LNCAP (cell line): ENCODE measurements around the gene SLC36A3.

ENCODE experiments used
- TF ChIP-seq, protein P1 (sequence below): fragments of 450-650 bp; IDR thresholded peaks from 2 replicates; pipeline ENCODE4 v1.5.1; 2017; ENCODE audit warnings: mild to moderate bottlenecking

The SLC36A3 gene

DNA sequence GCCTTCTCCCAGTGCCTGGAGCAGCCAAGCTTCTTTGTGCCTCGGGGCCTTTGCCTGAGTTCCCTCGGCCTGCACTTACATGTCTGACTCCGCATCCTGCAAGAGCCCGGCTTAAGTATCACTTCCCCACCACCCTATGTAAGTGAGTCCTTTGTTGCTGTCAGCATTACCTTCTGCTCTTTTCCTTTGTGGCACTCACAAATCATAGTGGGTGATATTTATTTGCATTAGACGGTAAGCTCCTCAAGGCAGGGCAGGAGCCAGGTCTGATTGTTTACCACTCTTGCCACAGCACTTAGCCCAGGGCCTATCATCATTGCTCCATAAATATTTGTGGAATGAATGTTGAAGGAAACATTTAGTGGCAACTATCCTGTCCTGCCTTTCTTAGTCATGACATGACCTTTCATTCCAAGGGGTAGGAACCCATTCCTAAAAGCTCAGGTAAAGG lies 45.8 kb downstream of the SLC36A3 start:
- TF ChIP-seq, protein P1, sequence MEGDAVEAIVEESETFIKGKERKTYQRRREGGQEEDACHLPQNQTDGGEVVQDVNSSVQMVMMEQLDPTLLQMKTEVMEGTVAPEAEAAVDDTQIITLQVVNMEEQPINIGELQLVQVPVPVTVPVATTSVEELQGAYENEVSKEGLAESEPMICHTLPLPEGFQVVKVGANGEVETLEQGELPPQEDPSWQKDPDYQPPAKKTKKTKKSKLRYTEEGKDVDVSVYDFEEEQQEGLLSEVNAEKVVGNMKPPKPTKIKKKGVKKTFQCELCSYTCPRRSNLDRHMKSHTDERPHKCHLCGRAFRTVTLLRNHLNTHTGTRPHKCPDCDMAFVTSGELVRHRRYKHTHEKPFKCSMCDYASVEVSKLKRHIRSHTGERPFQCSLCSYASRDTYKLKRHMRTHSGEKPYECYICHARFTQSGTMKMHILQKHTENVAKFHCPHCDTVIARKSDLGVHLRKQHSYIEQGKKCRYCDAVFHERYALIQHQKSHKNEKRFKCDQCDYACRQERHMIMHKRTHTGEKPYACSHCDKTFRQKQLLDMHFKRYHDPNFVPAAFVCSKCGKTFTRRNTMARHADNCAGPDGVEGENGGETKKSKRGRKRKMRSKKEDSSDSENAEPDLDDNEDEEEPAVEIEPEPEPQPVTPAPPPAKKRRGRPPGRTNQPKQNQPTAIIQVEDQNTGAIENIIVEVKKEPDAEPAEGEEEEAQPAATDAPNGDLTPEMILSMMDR: no peak

- TF ChIP-seq, protein P1: no peak
Observed at GRCh38 chr5:151255621-151256286, 47.8 kb downstream of the SLC36A3 start.

DNA sequence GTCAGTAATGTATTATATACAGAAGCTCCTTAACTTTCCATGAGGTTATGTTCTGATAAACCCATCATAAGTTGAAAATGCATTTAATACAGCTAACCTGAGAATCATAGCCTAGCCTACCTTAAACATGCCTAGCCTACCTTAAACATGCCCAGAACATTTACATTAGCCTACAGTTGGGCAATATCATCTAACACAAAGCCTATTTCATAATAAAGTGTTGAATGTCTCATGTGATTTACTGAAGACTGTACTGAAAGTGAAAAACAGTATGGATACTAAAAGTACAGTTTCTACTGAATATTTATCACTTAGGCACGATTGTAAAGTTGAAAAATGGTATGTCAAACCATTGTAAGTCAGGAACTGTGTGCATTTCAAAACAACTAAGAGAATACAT lies 49.0 kb downstream of the SLC36A3 start:
- TF ChIP-seq, protein P1: no peak

- TF ChIP-seq, protein P1: no peak
Observed at GRCh38 chr5:151253605-151253950, 50.0 kb downstream of the SLC36A3 start.

DNA sequence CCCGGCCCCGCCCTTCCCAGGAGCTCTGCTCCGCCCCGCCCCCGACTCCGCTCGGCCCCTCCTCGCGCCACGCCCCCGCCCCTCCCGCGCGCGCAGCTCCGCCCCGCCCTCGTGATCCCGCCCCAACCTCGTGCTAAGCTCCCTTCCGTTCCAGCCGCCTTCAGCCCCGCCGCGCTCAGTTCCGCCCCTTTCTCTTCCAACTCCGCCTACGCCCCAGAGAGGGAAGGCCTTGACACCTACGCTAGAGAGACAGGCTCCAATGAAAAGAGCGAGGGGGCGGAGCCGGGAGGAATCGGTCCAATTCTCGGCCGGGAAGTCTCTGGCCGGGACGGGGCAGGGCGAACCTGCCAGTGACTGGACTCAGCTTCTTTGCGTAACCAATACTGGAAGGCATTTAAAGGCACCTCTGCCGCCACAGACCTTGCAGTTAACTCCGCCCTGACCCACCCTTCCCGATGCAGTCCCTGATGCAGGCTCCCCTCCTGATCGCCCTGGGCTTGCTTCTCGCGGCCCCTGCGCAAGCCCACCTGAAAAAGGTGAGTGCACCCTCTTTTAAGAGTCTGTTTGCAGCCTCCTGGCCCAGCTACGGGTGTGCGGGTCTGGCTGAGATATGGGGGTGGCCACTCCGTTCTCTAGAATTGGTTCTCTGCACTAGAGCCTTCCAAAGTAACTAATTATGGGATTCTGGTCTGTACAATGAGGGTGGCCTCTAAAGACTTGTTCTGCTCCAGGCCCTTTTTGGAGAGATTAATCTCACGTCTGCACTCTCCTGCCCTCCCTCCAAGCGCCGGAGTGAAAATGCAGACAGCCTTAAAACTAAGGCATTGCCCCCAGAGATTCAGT lies 50.6 kb downstream of the SLC36A3 start, which contains the start of gene GM2A:
Gene GM2A, plus strand, starts transcription at position 424 of the 843 bp plus-strand sequence. Its CDS starts 32 bp downstream, at position 456.
- TF ChIP-seq, protein P1: no peak

DNA sequence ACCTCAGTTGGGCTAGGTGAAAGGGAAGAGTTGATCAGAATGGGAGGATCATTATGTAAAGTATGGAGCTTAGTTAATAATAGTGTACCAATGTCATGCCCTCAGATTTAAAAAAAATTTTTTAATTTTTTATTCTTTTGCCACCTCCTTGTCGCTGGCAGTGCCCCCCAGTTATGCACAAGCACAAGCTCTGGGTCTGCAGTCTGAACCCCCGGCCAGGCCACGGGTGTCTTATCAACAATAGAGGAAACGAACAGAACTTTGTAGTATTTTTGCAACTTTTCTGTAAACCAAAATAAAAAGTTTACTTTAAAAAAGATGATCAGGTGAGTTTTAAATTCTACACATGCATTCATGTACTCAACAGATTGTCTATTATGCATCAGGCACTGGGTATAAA lies 51.9 kb downstream of the SLC36A3 start:
- TF ChIP-seq, protein P1: no peak

- TF ChIP-seq, protein P1: no peak
Observed at GRCh38 chr5:151251001-151251551, 52.5 kb downstream of the SLC36A3 start.
